Fibroblast of skin of right biceps (primary cell): ENCODE data around the gene NFAT5.

Source experiments
- DNase-seq: peaks from one replicate; pipeline ENCODE4 v3.0.0-alpha.2; 2013

NFAT5 gene

DNA sequence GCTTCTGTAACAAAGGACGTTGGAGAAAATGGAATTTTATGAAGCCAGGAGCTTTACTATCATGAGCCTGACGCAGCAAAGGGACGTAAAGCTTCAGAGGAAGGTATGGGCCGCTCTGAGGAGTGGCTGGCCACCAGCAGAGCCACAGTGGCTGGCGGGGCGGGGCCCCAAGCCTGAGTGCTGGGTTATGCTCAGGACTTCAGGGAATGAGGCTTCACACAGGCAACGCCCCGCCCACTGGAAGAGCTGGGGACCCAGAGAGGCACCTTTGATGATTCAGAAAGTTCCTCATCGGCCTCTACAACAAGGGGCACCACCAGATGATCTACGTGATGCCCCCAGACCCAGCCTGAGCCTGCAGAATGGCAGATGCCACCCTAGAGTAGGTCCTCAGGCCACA lies 180.2 kb downstream of the NFAT5 start:
- DNase-seq = no peak

DNA sequence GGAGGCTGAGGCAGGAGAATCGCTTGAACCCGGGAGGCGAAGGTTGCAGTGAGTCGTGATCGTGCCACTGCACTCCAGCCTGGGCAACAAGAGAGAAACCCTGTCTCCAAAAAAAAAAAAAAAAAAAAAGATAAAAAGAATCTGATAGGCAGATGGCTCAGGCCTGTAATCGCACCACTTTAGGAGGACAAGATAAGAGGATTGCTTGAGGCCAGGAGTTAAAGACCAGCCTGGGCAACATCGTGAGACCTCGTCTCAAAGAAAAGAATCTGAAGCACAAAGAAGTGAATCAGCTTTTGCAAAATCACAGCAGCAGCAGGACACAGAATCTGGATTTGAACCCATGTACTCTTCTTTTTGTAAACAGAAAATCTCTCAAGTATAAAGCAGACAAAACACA lies 181.3 kb downstream of the NFAT5 start:
- no peak for DNase-seq

DNA sequence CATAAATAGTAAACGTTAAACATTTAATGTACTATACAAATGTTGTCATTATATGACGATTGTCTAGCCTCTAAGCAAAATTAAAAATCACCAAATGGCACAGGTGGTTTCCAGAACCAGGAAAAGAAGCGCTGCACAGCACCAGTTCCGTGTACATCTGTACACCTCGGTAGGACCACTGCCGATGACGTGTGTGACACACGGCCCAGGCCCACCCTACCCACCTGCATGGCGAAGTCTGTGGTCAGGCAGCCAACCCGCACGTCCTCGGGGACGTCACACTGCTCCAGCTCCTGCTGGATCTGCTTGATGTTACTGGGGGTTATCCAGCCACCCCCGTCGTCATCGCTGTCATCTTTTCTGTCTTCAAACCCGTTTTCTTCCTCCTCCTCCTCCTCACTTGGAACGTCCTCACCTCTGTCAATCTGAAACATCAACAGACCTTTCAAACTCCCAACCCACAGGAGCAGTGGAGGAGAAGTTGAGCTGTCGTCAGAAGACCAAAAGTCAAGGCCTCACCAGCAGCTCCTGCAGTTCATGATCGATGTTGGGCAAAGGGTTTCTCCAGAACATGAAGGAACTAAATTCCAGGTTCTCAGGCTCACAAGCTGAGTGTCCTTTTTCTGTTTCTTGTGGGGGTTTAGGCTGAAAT lies 183.1 kb downstream of the NFAT5 start:
- no peak for DNase-seq

DNA sequence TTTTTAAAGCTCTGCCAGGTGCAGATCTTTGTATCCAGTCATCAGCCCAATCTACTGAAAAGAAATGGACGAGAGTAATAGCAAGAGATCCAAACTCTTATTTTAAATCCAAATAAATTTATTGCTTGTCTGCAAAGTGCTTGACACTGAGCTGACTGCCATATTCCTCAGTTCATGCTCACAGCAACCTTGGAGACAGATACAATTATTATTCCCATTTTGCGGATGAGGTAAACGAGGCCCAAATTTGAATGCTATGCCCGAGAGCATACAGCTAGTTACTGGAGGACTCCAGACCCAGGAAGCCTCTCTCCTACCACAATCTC lies 188.3 kb downstream of the NFAT5 start:
- no peak for DNase-seq
